ENCODE results near the gene GZMH. TPM values are rescaled to one million over a fixed set of nuclear protein-coding genes. Genes with fewer than 3 reads are reported as not detected.

GZMH gene
- total and polyA plus RNA-seq, 2 donors (not counting 1 experiment from before 2014, with no cell fraction given) = 0.75 TPM; not detected in 1

- Histone ChIP-seq H3K4me1 (ENCODE audit: control insufficient read depth in 2 of 2, insufficient read depth in 2 of 2, low read length in 2 of 2) (peaks cover 25 to 27% of the 10 kb centered on the region in 2 donors), H3K36me3 (replicated peaks in 1 of 2; ENCODE audit: control extremely low read depth in 1 of 2, control insufficient read depth in 1 of 2, extremely low read depth in 1 of 2, insufficient read depth in 2 of 2, low read length in 1 of 2) (no peaks in the 10 kb centered on the region)
Observed at GRCh38 chr14:24605435-24606190, 3.9 kb downstream of the GZMH start.

More at GRCh38 chr14:24605435-24606190, 3.9 kb downstream of the GZMH start:
- TF ChIP-seq CTCF (IDR thresholded peaks at IDR 0.05) = peak; percentile 92
- TF ChIP-seq EZH2 (IDR thresholded peaks at IDR 0.05; ENCODE audit: borderline replicate concordance, insufficient read depth, low read depth, low read length, poor library complexity, severe bottlenecking) = no peak
- H3K27ac ChIP-seq (ENCODE audit: low read length in 2 of 2) = no peak overlapping the region
- POLR2A ChIA-PET = no interaction called here
- no peaks in the 10 kb centered on the region for H3K79me2 ChIP-seq (ENCODE audit: control insufficient read depth, insufficient read depth, low read length)
- H3K9me3 ChIP-seq (ENCODE audit: control extremely low read depth in 1 of 3, control insufficient read depth in 2 of 3, insufficient read depth in 1 of 3, low read length in 2 of 3) = peaks cover 0 to 4% (median 0%) of the 10 kb centered on the region in 3 donors
- no peaks in the 10 kb centered on the region for H3K27me3 ChIP-seq (replicated peaks in 1 of 4; ENCODE audit: control extremely low read depth in 1 of 4, control insufficient read depth in 3 of 4, insufficient read depth in 4 of 4, low read length in 3 of 4)
- Mint-ChIP-seq H3K27ac (peak overlapping the region; percentile 57), H3K4me3 (no peak overlapping the region), H3K4me1 (peaks cover 36% of the 10 kb centered on the region), H3K27me3 (peaks cover 13% of the 10 kb centered on the region), H3K9me3 (ENCODE audit: insufficient read depth) (no peaks in the 10 kb centered on the region)
- no peak overlapping the region for H3K4me3 ChIP-seq (ENCODE audit: control extremely low read depth in 1 of 5, extremely low read depth in 1 of 5, insufficient read depth in 1 of 5, low read depth in 2 of 5, low read length in 4 of 5)
- peak; percentile 93 for ATAC-seq (ENCODE audit: low read depth)
- peak overlapping the region; percentile 59 for H2AFZ ChIP-seq (ENCODE audit: insufficient read depth, low read depth, low read length, poor library complexity, severe bottlenecking)
- peak; percentile 73 for DNase-seq
- CTCF ChIA-PET = interaction anchor here (0.7 to 7.6 kb wide), 22 partner anchors 9 to 527 kb away, joined by 3 to 74 read pairs (median 4); no protein-coding TSS in a partner anchor
- intact Hi-C loops (cut with micrococcal nuclease) = loop anchor here (1.0 kb wide), 1 partner anchor 74 kb away; no protein-coding TSS in a partner anchor
- 86% methylated on average over 2 of the region's 3 CpGs for WGBS (ENCODE audit: insufficient coverage)
- H3K9ac ChIP-seq (ENCODE audit: low read length) = no peak overlapping the region
- H3K4me2 ChIP-seq (replicated peaks; ENCODE audit: low read depth, low read length, poor library complexity, severe bottlenecking) = no peak overlapping the region
- H4K20me1 ChIP-seq (ENCODE audit: control insufficient read depth, insufficient read depth, low read length, poor library complexity, severe bottlenecking) = no peaks in the 10 kb centered on the region
